HG02798 (cell line): ENCODE data around the gene CFAP100.

Experiments
- ATAC-seq: cut with Tn5 transposase; IDR thresholded peaks from one replicate; pipeline ENCODE4 v1.9.1; 2021; ENCODE audit warnings: mild to moderate bottlenecking; ENCODE audit not compliant: unreplicated experiment, poor library complexity

Gene CFAP100

DNA sequence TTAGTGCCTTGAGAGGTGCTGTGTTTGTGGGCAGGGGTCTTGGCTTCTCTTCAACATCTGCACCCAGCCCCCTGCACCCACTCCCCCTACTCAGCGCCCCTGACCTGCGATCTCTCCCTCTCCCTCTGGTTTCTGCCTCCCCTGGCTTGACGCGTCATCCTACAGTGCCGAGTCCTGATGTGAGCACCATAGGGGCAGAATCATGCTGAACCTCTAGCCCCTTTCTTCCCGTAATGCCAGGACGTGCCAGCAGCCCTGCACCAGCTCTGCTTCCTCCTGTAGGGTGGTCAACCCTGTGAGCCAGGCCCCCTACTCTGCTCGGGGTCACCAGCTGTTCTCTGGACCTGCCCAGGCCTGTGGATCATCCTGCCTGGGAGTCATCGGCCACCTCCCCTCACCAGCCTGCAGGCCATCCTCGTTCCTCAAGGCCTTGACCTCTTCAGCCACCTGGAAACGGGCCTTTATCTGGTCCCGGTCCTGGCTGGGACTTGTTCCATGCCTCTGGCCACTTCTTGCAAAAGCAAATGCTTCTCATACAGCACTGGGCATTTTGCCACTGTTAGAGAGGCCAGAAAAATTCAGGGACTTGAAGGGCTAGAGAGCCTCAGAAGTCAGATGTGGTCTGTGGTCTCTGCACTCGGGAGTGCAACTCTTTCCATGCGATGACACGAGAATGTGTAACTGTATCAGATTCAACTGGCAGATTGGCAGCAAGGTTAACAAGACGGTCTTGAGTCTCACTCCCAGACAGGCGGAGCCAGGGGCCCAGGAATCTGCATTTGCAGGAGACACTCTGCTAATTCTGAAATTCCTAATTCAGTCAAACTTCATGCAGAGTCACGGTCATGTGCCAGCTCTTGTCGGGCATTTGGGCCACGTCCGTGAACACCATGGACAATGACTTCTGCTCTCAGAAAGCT is 20.8 kb upstream of the CFAP100 start:
- ATAC-seq: no peak

DNA sequence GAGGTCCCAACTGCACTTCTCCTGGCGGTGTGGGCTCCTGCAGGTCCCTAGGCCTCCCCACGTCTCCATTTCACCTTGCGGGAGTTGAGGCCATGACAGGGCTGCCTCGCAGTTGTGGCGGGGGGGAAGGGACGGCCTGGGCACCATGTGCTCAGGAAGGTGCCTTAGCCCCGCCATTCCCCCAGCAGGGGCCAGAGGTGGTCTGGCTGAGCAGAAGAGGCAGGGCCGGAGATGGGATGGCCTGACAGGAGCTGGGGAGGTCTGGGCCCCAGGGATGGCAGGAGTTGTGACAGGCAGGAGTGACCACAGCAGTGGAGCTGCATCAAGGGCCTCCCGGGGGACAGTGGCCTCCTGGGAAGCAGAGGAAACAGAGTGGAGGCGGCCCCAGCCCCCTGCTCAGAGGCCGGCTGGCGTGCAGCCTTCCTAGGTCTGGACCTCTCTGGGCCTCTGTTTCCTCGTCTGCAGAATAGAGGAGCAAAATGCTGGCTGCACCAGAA is 18.8 kb upstream of the CFAP100 start:
- ATAC-seq: no peak

DNA sequence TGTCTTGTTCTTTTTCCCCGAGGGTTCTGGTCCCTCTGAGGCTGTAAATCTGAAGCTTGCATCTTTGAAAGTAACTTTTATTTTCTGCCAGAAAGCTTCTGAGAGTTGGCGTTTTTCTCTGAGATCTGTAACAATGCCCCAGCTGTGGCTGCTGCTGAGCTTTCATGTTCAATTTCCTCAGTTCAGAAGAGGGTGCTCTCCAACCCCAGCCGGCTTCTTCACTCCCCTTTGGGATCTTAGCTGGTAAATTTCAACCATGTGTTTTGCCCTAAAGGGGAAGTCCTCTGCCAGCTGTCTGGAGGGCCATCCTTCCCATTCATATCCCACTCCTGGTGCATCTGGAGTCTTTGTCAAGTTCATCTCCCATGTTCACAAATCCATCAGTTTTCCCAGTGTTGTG is 18.3 kb upstream of the CFAP100 start:
- ATAC-seq: no peak

DNA sequence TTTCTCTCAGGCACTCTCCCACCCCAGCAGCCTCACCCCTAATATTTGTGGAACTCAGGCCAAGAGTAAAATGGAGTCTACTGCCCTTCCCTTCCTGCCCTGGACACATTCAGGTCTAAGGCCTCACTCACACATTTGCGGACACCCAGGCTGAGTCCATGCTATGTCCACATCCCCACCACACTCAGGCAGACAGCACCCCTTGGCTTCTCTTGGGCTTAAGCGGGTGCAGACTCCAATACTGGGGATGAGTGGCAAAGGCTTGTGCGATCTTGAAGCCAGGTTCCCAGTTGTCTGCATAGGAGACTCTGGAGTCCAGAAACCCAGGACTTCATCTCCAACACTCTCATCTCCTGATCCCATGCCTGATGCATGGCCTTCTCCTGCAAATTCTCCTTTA is 17.5 kb upstream of the CFAP100 start:
- ATAC-seq: no peak

DNA sequence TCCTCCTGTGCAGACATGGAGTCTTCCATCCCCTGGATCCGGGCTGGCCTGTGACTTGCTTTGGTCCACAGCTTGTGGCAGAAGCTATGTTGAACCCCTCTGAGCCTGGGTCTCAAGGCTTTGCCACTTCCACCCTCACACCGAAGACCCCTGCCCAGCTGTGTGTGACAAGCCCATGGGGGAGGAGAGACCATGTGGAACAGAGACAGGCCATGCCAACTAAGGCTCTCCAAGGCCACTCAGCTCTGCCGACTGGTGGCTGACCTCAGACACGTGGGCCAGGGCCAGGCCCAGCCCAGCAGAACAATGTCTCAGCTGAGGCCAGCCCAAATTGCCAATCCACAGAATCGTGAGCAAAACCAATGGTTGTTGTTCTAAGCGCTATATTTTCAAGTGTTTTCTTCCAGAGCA is 16.4 kb upstream of the CFAP100 start:
- no peak for ATAC-seq

DNA sequence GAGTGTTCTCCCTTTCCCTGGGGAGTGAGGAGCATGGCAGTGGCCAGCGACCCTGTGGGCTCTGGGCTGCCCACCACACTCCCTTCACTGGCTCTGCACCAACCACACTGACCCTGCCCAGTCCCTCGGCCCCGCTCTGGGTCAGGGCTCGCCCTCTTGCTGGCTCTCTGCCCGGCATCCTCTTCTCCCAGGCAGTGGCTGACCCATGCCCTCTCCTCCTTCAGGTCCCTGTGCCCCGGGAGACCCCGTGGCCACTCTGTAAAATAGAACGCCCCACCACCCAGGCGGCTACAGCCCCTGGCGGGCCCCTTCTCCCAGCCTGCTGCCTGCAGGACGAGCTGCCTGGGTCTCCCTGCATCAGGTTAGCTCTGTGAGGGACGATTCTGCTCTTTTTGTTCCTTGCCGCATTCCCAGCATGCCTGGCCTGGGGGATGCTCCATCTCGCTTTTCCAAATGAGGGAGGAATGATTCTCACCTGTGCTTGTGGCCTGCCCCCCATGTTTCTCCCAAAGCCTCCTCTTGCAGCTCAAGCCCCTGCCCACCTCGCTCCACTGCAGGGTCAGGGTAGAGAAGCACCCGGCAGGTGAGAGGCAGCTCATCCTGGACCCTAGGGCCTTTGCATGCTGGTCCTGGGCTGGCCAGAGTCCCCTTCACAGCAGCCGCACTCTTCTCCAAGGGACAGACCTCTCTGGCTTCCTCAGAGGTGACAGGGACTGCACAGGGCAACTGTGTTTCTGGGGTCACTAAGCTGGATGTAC is 14.5 kb upstream of the CFAP100 start:
- no peak for ATAC-seq

DNA sequence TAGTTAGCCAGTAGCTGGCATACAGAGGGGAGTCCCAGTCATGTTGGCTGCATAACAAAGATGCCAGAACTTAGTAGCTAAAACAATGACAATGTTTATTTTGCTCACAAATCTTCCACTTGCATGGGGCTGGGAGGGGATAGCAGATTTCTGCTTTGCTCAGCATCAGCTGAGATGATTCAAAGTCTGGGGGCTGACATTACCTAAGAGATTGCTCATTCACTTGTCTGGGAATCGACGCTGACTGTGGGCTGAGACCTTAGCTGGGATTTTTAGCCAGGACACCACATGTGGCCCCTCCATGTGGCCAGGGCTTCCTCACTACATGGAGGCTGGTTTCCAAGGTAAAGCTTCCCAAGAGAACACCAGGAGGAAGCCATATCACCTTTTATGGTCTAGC is 12.7 kb upstream of the CFAP100 start:
- no peak for ATAC-seq

DNA sequence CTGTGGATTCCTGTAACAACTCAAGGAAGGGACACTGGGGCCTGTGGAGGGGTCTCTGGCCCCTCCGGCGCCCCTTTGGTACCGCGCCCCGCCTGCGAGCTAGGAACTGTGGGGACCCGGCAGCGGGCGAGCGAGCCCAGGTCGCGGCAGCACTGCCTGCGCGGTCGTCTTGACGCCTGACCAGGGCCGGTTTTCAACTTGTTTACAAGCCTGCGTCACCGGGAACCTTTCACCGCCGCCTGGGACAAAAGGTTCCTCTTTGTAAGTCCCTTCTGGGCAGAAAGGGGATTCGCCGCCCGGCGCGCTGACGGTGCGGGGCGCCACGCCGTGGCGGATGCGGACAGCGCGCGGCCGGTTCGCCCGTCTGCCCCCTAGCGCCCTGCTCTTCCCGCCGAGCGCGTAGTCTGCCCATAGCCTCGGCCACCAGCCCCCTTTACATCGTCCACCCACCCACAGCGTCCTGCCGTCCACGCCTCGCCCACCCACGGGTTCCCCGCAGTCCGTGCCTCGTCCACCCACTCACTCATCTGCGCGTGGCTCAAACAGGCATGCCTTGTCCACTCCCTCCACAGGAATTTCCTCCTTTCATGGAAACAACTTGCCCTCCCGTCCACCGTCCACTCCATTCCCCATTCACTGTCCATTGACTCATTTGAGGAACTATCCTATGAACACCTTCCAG is 5.5 kb upstream of the CFAP100 start:
- ATAC-seq: peak; percentile 69

DNA sequence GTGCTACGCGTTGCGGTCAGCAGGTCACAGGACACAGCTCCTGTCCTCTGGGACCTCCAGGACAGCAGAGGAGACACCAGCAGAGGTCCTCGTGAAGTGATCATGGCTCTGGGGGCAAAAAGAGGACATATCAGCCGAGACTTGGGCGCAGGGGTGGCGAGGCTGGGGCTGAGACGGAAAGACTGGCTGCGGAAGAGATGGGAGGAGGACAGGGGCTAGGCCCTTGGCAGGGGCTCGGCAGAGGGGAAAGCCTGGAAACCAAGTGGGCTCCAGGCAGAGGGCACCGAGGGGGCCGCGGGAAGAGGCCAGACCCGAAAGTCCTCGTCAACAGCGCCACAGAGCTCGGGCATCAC is 4.9 kb upstream of the CFAP100 start:
- no peak for ATAC-seq

DNA sequence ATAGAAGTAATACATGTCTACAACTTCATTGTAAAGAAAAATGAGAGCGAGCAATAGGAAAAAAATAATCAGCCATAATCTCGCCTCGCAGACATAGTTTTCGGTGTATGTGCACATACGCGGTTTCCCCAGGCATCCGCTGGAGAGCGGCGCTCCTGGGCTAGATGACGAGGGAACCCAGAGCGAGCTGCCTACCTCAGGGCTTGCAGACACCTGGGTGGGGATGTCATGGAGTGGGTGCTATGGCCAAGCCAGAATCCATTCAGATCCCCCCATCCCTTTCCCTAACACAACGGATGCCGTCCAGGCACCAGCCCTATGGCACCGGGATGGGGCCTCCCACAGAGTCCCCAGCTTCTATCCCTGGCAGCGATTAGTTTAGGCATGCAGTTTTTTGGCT is 4.5 kb upstream of the CFAP100 start:
- ATAC-seq: no peak

DNA sequence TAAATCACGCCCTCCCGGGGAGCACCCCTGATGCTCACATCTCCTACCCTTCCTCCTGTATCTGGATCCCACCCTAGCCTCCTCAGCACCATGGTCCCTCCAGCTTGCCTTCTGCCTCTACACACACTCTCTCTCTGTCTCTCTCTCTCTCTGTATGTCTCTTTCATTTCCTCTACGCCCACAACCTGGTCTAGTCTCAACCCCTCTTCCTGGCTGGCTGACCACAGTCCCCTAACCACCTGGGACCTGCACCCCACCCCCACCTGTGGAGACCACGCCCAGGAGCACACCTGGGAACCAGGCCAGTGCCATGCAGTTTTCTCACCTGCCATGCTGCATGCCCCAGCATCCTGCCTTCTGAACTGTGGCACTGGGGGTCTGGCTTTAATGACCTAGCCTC is 4.0 kb upstream of the CFAP100 start:
- no peak for ATAC-seq

DNA sequence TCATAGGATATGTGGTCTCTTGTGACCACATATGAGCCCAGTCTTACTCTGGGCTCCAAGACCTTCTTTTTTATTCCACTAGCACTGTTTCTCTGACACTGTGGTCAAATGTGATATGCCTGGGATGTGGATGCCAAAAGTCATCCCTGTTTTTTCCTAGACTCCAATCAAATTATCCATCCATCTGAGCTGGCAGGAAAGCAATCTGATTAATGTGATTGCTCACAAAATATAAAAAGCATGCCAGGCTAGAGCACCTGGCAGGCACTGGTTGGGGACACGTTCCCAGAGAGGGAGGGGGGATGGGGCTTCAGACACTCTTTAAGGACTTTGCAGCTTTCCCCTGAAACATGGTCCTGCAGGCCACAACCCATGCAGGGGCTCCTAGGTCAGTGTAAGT is 3.1 kb upstream of the CFAP100 start:
- ATAC-seq: no peak

DNA sequence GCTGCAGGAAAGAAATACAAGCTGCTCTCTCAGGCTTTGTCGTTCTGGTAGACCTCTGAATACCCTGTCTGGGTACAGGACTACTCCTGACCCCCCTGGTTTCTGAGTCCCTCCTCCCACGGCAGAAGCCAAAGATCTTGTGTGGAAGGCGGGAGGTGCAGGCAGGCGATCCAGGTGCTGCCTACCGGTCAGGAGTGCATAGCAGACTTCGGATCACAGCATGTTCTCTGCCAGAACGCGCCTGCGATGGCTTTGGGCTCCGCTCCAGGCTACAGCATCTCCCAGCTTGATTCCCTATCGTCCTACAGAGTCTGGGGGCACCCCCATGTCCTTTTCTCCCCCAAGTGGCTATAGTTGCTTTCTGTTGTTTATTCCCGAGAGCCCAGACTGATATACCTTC is 2.5 kb upstream of the CFAP100 start:
- ATAC-seq: no peak

DNA sequence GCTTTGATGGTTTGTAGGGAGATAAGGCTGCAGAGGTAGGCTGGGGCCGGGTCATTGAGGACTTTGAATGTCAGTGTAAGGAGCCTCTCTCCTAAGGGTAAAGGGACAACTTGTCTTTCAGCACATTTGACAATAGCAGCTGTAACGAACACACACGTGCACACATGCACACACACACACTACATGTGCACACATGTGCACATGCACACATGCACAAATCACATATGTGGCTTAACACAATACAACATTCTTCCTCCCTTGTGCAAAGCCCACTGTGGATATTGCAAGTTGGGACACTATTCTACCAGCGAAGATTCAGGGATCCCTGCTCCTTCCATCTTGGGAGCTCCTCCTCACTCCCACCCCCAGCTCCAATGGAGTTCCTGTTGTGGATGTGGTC is 1.1 kb upstream of the CFAP100 start:
- no peak for ATAC-seq

DNA sequence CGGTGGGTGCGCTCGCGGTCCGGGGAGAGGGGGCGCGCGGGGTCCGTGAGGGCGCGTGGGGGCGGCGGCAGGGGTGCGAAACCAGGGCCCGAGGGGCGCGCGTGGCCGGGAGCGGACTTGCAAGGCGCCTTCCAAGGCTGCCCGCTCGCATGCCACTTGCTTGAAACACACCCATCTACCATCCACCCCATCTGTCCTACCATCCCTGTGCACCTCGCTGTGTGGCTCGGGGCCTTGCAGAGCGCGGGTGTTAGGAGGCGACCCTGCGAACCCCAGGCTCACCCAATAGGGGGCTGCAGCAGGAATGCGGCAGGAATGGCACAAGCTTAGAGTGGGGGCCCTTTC is 240 bp downstream of the CFAP100 start:
- ATAC-seq: no peak

DNA sequence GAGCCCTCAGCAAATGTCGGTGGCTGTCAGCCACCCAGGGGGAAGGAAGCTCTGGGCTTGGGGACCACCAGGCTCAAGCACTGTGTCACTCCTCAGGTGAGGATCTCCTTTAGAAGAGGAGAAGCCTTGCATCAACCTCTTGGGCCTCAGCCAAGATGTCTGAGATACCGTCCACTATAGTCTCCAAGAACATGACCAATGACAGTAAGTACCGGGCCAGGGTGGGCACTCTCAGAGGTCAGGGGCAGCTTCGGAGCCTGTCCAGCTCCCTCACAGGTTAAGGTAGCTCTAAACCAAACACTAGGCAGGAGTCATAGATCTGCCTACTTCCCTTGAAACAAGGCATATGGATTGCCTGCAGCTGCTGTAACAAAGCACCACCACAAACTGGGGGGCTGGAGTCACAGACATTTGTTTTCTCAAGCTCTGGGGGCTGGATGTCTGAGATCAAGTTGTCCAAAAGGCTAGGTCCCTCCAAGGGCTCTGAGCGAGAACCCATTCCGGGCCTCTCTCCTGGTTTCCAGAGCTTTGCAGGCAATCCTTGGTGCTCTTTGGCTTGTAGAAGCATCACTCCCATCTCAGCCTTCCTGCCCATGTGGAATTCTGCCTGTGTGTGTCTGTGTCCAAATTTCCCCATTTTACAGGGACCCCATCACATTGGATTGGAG is 1.3 kb downstream of the CFAP100 start:
- ATAC-seq: no peak

DNA sequence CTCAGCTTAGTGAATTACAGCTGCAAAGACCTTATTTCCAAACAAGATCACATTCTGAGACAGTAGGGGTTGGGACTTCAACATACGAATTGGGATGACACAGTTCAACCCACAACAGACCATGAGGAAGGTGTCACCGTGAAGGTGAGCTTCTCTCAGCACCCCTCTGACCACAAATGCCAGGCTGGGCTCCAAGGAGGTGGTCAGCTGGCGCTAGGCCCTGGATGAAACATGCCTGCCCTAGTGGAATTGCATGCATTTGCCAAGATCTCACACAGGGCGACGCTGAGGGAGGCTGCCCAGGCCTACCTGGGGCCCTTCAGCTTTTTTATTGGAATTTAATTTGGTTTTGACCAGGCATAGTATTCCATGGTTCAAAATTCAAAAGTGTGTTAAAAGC is 1.8 kb downstream of the CFAP100 start:
- no peak for ATAC-seq

DNA sequence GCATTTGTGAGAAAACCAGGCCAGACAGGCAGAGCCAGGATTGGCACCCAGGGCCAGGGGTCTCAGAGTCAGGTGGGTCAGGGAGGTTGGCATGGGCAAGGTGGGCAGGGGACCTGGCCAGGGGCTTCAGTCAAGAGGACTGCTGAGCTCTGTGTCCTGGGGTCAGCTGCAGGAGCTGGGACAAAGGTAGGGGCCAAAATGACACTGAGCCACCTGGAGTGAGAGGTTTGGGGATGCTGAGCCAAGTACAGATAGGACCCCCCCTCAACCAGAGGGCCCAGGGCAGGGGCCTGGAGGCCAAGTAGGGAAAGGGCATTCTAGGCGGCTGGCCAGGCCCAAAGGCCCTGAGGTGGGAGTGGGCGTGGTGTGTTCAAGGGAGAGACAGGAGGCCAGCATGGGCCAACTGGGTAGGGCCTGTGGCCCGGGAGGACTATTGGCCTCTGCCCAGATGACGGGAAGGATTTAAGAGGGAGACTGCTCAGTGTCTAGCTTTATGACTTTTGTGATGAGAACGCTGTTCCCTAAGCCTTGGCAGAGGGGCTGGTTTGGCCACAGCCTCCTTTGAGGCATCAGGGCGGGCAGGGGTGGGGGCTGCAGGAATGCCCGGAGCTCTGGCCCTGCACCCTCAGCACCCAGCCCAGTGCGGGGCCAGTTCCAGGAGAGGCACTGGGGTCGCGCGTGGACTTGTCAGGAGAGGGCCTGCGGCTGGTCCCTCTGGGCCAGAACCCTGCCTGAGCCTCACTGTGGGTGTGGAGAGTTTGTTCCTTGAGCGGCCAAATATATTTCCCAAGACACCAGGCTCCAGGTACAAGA is 3.1 kb downstream of the CFAP100 start:
- no peak for ATAC-seq

DNA sequence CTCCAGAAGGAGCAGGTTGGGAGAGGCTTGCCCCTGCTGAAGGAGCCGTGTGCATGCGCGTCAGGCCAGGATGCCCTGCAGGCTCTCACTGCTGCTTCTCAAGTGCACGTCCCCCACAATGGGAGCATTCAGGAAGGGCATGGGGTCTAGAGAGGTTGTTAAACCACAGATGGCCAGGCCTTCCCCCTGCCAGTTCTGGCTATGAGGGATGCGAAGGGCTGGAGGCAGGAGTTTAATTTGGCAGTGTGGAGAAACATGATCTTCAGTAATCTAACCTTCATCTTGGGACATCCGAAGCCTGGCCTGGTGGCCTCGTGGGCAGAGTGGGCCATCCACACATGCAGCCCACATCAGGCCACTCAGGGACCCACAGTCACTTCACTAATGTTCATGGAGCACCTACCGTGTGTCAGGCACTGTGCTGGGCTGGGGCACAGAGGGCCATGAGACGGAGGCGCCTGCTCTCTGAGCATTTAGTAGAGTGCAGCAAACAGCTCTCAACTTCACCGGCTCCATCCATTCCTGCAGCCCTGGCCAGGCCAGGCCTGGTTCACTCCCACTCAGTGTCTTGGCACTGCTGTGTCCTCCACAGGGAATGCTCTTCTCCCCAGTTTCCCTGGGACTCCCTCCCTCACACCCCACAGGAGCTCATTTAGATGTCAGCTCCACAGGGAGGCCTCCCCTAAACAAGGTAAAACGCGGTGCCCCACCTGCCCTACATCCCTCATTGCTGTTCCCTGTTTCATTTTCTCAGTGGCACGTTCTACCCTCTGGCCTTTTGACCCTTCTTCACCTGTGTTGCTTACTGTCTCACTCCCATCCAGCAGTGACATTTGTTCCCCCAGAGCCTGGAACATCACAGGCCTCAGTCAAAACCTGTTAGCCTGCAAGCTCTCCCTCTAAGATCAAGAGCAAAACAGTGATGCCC is 4.0 kb downstream of the CFAP100 start:
- no peak for ATAC-seq
